ENCODE results near the gene RAB8B.

Gene RAB8B

GRCh38 chr15:63169788-63170187 lies 19.6 kb upstream of the RAB8B start:
- H3K36me3 ChIP-seq (ENCODE audit: insufficient read depth, low read length), result no peaks in the 10 kb centered on the region
- no peak overlapping the region for H3K9ac ChIP-seq (ENCODE audit: low read depth, low read length)
- H3K9me3 ChIP-seq (ENCODE audit: control insufficient read depth, insufficient read depth, low read length), result no peaks in the 10 kb centered on the region
- peaks cover 8% of the 10 kb centered on the region for H3K4me1 ChIP-seq (ENCODE audit: insufficient read depth, low read length)

DNA sequence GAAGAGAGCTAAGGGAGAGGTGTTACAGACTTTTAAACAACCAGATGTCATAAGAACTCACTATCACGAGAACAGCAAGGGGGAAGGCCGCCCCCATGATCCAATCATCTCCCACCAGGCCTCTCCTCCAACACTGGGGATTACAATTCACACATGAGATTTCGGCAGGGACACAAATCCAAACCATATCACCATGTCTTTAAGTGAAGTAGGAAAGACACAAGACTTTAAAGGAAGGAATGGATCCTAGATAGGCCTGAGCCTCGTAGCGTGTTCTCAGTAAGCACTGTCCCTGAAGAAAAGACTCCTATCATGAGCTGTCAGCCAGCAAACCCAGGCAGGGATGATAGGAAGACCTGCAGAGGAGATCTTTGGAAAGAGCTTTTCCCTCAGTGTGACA lies 17.0 kb upstream of the RAB8B start:
- Histone ChIP-seq H3K9me3 (ENCODE audit: control insufficient read depth, insufficient read depth, low read length) (no peaks in the 10 kb centered on the region), H3K36me3 (ENCODE audit: insufficient read depth, low read length) (no peaks in the 10 kb centered on the region), H3K9ac (ENCODE audit: low read depth, low read length) (no peak overlapping the region), H3K4me1 (ENCODE audit: insufficient read depth, low read length) (peaks cover 8% of the 10 kb centered on the region)

DNA sequence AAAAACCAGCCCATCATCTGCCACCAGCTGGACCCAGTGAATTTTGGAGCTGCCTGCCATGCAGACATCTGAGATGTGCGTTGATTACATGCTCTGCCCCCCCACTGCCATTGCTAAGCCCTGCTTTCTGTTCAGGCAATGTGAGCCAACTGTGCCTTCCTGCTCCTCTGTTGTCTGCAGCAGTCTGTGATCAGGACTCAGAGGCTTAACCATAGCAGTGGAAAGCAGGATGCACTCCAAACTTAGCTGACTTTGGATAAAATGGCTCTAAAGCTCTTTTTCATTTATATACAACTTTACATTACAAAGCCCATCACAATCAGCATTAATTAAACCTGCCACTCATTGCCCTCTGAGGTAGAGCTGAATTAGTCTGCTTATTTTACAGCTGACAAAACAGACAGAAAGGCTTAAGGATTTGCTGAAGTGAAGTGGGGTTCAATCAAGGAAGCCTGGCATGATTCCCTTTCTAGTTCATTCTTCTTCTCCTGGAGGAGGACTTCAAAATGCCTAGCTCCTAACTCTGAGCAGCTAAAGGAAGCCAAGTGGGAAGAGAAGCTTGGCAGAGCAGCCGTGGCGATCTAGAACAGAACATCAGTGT lies 16.5 kb upstream of the RAB8B start:
- Histone ChIP-seq H3K36me3 (ENCODE audit: insufficient read depth, low read length) (no peaks in the 10 kb centered on the region), H3K9me3 (ENCODE audit: control insufficient read depth, insufficient read depth, low read length) (no peaks in the 10 kb centered on the region), H3K9ac (ENCODE audit: low read depth, low read length) (no peak overlapping the region), H3K4me1 (ENCODE audit: insufficient read depth, low read length) (peaks cover 8% of the 10 kb centered on the region)

DNA sequence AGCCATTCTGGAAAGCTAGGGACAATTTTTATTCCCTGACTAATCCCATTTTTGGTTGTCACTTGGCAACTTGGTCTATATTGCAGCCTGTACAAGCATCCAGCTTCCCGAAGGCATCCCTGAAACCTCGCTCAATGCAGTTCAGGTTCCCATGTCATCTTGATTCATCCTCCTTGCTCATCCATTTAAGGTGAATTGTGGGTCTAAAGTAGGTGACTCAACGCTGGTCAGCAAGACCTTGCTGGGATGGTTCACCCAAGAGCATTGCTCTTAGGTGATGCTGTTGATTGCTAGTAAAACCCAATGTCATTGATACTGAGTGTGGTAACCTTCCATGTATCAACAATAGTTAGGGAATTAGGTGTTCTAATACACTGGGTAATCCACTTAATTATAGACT lies 13.1 kb upstream of the RAB8B start:
- Histone ChIP-seq H3K9me3 (ENCODE audit: control insufficient read depth, insufficient read depth, low read length) (no peaks in the 10 kb centered on the region), H3K9ac (ENCODE audit: low read depth, low read length) (no peak overlapping the region), H3K4me1 (ENCODE audit: insufficient read depth, low read length) (peaks cover 8% of the 10 kb centered on the region), H3K36me3 (ENCODE audit: insufficient read depth, low read length) (no peaks in the 10 kb centered on the region)

DNA sequence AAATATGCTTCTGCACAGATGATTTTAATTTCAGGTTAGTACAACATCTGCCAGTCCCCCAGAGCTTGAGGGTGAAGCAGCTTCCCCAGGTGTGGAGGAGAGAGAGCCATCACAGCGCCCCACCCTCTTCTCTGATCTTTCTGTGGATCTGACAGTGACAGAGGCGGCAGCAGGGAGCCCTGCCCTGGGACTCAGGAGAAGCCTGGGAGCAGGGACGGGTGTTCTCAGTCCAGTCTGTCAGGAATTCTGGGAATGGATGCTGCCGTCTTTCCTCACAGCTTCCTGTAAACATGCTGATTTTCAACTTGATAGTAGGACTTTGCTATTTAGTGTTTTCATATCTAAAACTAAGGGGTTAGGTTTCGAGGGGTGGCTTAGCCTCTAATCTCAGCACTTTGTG lies 11.4 kb upstream of the RAB8B start:
- Histone ChIP-seq H3K36me3 (ENCODE audit: insufficient read depth, low read length) (no peaks in the 10 kb centered on the region), H3K9ac (ENCODE audit: low read depth, low read length) (no peak overlapping the region), H3K4me1 (ENCODE audit: insufficient read depth, low read length) (peaks cover 4% of the 10 kb centered on the region; the same call in 1 of the 2 replicates), H3K9me3 (ENCODE audit: control insufficient read depth, insufficient read depth, low read length) (no peaks in the 10 kb centered on the region)

- Histone ChIP-seq H3K9ac (ENCODE audit: low read depth, low read length) (no peak overlapping the region), H3K4me1 (ENCODE audit: insufficient read depth, low read length) (no peaks in the 10 kb centered on the region; the same call in 1 of the 2 replicates), H3K36me3 (ENCODE audit: insufficient read depth, low read length) (no peaks in the 10 kb centered on the region), H3K9me3 (ENCODE audit: control insufficient read depth, insufficient read depth, low read length) (no peaks in the 10 kb centered on the region)
Observed at GRCh38 chr15:63180746-63181145, 8.7 kb upstream of the RAB8B start.

- Histone ChIP-seq H3K9me3 (ENCODE audit: control insufficient read depth, insufficient read depth, low read length) (no peaks in the 10 kb centered on the region), H3K4me1 (ENCODE audit: insufficient read depth, low read length) (no peaks in the 10 kb centered on the region; the same call in 1 of the 2 replicates), H3K36me3 (ENCODE audit: insufficient read depth, low read length) (no peaks in the 10 kb centered on the region), H3K9ac (ENCODE audit: low read depth, low read length) (no peak overlapping the region)
Observed at GRCh38 chr15:63181648-63182047, 7.8 kb upstream of the RAB8B start.

DNA sequence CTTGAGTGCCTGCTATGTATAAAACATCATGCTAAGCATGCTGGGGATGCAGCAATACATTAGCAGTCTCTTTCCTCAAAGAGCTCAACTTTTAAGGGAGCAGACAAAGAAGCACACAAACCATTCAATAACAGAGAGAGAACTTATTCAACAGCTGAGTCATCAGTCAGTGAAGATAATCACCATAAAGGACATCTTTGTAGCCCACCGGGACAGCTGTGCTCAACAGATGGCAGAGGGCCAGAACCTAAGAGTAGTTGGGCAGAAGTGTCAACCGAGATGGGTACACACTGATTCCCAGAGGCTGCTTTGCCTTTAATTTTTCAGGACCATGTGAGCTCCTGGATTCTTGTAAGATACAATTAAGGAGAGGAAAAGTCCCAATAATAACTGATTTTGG lies 4.2 kb upstream of the RAB8B start:
- Histone ChIP-seq H3K4me1 (ENCODE audit: insufficient read depth, low read length) (no peaks in the 10 kb centered on the region; the same call in 1 of the 2 replicates), H3K36me3 (ENCODE audit: insufficient read depth, low read length) (no peaks in the 10 kb centered on the region), H3K9me3 (ENCODE audit: control insufficient read depth, insufficient read depth, low read length) (no peaks in the 10 kb centered on the region), H3K9ac (ENCODE audit: low read depth, low read length) (no peak overlapping the region)

DNA sequence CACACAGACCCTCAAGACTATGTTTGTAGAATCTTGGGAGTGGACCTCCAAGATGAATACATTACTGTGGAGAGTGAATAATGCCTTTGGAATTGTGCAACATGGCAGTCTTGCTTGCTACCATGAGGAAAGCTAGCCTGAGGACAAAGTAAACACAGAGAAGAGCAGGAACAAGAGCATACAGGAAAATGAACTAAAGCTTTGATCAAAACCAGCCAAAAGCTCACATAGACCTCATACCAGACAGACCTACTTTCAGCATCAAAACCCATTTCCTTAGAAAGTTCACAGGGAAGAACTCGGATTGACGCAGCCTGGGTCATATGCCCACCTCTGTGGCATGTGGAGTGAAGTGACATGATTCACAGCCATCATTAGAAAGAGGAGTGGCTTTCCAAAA lies 3.3 kb upstream of the RAB8B start:
- no peak overlapping the region for H3K9ac ChIP-seq (ENCODE audit: low read depth, low read length)
- H3K36me3 ChIP-seq (ENCODE audit: insufficient read depth, low read length), result no peaks in the 10 kb centered on the region
- peaks cover 5% of the 10 kb centered on the region; the same call in 1 of the 2 replicates for H3K4me1 ChIP-seq (ENCODE audit: insufficient read depth, low read length)
- no peaks in the 10 kb centered on the region for H3K9me3 ChIP-seq (ENCODE audit: control insufficient read depth, insufficient read depth, low read length)

GRCh38 chr15:63187589-63188226 lies 1.7 kb upstream of the RAB8B start:
- no peaks in the 10 kb centered on the region for H3K9me3 ChIP-seq (ENCODE audit: control insufficient read depth, insufficient read depth, low read length)
- H3K4me1 ChIP-seq (ENCODE audit: insufficient read depth, low read length), result peaks cover 10% of the 10 kb centered on the region
- no peak overlapping the region for H3K9ac ChIP-seq (ENCODE audit: low read depth, low read length)
- H3K36me3 ChIP-seq (ENCODE audit: insufficient read depth, low read length), result no peaks in the 10 kb centered on the region

DNA sequence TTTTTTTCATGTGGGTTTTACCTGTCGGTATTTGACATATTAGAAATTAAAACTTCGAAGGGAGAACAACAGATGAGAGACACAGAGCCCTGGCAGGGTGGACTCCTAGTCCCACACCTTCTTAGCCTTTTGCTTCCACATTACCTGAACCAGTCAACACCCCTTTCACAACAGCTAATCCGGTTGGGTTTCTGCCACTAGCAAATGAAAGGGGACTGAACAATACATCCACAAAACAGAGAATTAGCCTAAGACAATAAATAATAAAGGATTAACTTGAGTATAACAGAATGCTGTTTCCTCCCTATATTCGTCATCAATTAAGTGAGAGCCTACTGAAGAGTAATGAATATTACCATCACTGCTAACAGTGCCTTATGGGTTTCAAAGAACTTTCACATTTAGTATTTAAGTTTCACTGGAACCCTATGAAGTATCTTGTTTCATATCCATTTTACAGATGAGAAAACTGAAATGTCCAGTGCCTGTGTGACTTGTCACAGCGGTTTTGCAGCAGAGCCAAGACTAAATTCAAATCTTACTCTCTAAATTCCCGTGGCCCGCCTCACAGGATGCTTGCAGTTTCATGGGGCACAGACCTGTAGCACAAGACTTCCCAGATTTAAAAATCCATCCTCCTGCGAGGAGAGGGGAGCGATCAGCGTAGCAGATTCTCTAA lies 1.0 kb upstream of the RAB8B start:
- H3K9me3 ChIP-seq (ENCODE audit: control insufficient read depth, insufficient read depth, low read length), result no peaks in the 10 kb centered on the region
- peak overlapping the region; percentile 75 for H3K9ac ChIP-seq (ENCODE audit: low read depth, low read length)
- H3K36me3 ChIP-seq (ENCODE audit: insufficient read depth, low read length), result no peaks in the 10 kb centered on the region
- peaks cover 10% of the 10 kb centered on the region for H3K4me1 ChIP-seq (ENCODE audit: insufficient read depth, low read length)

GRCh38 chr15:63189941-63190768 lies 749 bp downstream of the RAB8B start:
- peaks cover 24% of the 10 kb centered on the region for H3K4me1 ChIP-seq (ENCODE audit: insufficient read depth, low read length)
- no peaks in the 10 kb centered on the region for H3K36me3 ChIP-seq (ENCODE audit: insufficient read depth, low read length)
- H3K9me3 ChIP-seq (ENCODE audit: control insufficient read depth, insufficient read depth, low read length), result no peaks in the 10 kb centered on the region
- peak overlapping the region; percentile 64 for H3K9ac ChIP-seq (ENCODE audit: low read depth, low read length)

GRCh38 chr15:63190769-63191649 lies 1.6 kb downstream of the RAB8B start:
- no peaks in the 10 kb centered on the region for H3K9me3 ChIP-seq (ENCODE audit: control insufficient read depth, insufficient read depth, low read length)
- no peaks in the 10 kb centered on the region for H3K36me3 ChIP-seq (ENCODE audit: insufficient read depth, low read length)
- H3K9ac ChIP-seq (ENCODE audit: low read depth, low read length), result 0 out of 2 replicates have a peak overlapping the region, but pooled peaks have one; percentile 64
- H3K4me1 ChIP-seq (ENCODE audit: insufficient read depth, low read length), result peaks cover 31% of the 10 kb centered on the region

All from ES-I3 (cell line).